Germinal center (tissue), 1 donor: ENCODE data around the gene IMMP2L.
"Not testable (repeated sequence)": the region's sequence is repeated elsewhere in the genome, so short reads cannot be mapped to it uniquely, and the experiment has no call there.

Experiments
- DNase-seq: peaks from one replicate; pipeline ENCODE4 v3.0.0; 2012; ENCODE audit warnings: mixed read lengths, low spot score

The IMMP2L gene

GRCh38 chr7:110987127-110987693, 575.1 kb downstream of the IMMP2L start:
- DNase-seq: no peak

GRCh38 chr7:110983822-110984456, 578.4 kb downstream of the IMMP2L start:
- no peak for DNase-seq

DNA sequence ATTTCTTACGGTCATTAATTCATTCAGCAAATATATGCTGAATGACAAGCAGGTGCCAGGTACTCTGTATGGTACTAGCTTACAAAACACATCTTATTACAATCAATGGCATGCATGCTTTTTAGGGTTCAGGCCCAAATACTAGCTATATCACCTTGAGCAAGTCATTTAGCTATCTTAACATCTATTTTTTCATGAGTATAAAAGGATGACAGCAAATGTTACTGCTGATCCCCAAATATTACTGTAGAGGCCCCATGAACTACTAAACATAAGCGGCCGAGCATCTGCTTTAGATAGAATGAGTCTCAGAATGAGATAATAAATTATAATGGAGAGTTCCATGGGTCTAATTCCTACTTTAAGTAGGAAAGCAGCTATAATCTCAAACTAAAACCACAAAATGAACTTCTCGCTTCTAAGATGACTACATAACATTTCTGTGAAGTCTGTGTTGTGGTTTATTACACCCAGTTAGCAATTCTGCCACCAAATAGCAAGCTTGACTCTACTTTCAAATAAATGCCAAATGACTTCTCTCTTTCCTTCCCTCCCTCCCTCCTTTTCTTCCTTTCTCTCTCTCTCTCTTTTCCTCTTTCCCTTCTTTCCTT, 585.1 kb downstream of the IMMP2L start:
- DNase-seq: no peak

- no peak for DNase-seq
Observed at GRCh38 chr7:110975486-110975885, 586.8 kb downstream of the IMMP2L start.

- DNase-seq: no peak
Observed at GRCh38 chr7:110974441-110974840, 587.9 kb downstream of the IMMP2L start.

- DNase-seq: no peak
Observed at GRCh38 chr7:110973196-110973990, 588.9 kb downstream of the IMMP2L start.

DNA sequence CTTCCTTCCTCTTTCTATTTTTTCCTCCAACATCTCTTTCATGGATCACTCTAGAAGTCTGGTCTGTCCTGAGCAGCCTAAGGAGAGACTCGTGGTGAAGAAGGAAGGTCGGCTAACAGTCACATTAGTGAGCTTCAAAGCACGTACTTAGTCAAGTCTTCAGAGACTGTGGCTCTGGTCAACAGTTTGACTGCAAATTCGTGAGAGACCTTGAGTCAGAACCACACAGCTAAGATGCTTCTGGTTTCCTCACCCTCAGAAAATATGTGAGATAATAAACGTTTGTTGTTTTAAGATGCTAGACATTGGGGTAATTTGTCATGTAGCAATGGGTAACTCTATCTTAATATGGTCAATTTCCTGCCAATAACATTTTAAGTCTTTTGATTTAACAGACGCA, 597.5 kb downstream of the IMMP2L start:
- no peak for DNase-seq

GRCh38 chr7:110962826-110963225, 599.5 kb downstream of the IMMP2L start:
- DNase-seq: no peak

- DNase-seq: no peak
Observed at GRCh38 chr7:110962374-110962773, 599.9 kb downstream of the IMMP2L start.

DNA sequence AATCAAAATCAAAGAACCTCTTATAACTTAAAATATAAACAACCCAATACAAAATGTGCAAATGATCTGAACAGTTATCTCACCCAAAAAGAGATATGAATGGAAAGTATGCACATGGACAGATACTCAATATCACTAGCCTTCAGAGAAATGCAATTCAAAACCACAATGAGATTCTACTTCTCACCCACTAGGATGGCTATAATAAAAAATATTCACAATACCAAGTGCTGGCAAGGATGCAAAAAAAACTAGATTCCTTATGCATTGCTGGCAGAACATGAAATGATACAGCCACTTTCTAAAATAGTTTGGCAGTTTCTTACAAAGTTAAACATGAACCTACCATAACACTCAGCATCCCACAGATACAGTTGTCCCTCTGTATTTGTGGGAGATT, 601.5 kb downstream of the IMMP2L start:
- no peak for DNase-seq

GRCh38 chr7:110948280-110948679, 614.0 kb downstream of the IMMP2L start:
- DNase-seq: no peak

DNA sequence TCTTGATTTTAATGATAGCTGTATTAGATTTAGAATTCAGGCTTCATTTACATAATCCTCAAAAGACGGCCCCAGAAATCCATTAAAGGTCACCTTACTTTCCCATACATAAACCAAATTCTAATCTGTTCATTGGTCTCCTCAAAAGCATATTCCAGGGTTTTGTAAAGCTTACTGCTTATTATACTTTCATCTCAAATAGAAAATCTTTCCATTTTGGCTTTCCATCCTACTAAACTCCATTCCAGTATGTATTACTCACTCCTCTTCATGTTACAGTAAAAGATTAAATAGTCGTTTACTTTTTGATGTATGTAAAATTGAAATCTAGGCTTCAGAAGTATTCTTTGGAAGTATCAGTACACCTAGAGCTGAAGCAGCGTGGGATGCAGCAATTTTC, 614.9 kb downstream of the IMMP2L start:
- no peak for DNase-seq

GRCh38 chr7:110944966-110945644, 617.2 kb downstream of the IMMP2L start:
- no peak for DNase-seq

DNA sequence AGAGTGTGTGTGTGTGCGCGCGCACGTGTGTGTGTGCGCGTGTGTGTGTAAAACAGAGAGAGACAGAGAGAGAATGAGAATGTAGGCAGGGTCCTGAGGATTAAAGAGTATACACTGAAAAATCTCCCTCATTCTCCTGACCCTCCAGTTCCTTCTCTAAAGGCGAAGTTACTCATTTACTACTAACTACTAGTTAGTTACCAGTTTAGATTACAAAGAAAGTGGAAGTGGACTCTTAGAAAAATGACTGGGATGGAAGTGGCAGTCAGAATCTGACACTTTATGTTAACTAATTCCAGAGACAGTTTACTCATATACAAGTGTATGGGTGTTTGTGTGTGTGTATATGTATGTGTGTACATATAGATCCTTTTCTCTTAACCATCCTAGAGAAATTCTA, 617.8 kb downstream of the IMMP2L start:
- DNase-seq: no peak

DNA sequence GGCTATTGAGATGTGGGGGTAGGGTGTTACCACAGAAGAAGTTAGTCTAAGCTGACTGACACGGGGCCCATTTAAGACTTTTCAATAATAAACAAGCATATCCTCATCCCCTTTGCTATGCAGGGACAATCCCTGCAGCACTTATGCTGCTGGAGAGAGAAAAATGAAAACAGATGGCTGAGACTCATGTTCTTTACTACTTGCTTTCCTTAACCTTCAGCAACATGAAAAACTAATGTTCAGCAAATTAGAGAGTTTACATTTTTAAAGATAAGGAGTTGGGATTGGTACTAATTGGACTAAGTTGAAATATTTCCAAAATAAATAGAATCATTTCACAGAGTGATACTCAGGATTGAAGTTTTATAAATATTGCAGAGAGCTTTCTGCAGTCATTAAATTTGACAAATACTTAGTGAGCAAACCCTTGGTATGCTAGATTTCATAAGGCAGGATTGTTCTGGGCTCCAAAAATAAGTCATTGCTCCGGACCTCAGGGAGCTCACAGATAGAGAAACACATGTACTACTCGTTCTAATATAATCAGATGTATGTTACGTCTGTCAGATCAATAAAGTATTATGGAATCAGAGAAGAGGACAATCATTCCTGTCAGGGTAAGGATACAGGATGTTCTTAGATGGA, 618.5 kb downstream of the IMMP2L start:
- DNase-seq: no peak

DNA sequence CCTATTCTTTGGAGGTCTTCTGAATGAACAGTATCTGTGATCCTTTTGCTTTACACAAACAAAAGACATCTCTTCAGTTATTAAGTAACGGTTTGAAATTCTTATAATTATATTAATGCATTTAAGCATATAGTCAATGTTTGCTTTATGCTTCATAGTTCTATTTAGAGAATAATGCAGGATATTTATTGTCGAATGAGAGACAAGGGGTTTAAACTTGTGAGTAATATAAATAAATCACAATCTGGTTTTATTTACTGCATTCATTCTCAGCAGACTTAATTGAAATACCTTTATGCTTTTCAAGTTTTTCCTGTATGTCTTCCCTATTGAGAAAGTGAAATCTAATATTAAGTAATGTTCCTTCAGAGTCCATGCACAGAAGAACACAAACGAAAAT, 620.9 kb downstream of the IMMP2L start:
- no peak for DNase-seq

DNA sequence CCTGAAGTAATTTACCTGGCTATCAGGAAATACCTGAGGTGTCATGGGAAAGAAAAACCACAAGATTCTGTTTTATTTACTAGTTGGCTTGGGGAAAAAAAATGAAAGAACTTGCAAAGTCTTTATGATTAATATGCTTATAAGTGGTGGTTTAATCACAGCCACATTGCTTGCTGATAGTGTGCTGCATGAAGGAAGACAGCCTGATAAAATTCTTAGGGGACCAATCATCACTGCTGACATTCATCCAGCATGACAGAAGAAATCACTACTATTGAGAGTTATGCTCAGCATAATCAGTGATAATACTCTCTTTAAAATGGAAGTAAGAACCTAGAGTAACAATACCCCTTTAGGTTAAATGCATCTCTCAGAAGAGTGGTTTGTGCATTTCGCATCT, 621.5 kb downstream of the IMMP2L start:
- no peak for DNase-seq

GRCh38 chr7:110938165-110938564, 624.1 kb downstream of the IMMP2L start:
- no peak for DNase-seq

GRCh38 chr7:110936665-110937064, 625.6 kb downstream of the IMMP2L start:
- DNase-seq: not testable (repeated sequence)

- DNase-seq: no peak
Observed at GRCh38 chr7:110929480-110930249, 632.6 kb downstream of the IMMP2L start.

- no peak for DNase-seq
Observed at GRCh38 chr7:110922906-110923305, 639.4 kb downstream of the IMMP2L start.
